Nephron (organoid): Measurements from ENCODE around the gene DIP2C.

Source experiments
- H3K27ac Mint-ChIP-seq, 3 experiments: 2 replicates each; pipeline ENCODE4 v1.8.0; 2020; ENCODE audit warnings: mixed read lengths in 3 of 3, mild to moderate bottlenecking in 2 of 3, moderate library complexity in 1 of 3
- H3K27me3 Mint-ChIP-seq: 2 replicates; pipeline ENCODE4 v1.8.0; 2021; ENCODE audit warnings: low read depth, mild to moderate bottlenecking, moderate library complexity, mixed read lengths
- H3K36me3 Mint-ChIP-seq: 2 replicates; pipeline ENCODE4 v1.8.0; 2020; ENCODE audit warnings: low read depth, mixed read lengths
- H3K4me1 Mint-ChIP-seq: 2 replicates; pipeline ENCODE4 v1.8.0; 2020; ENCODE audit warnings: mixed read lengths
- H3K4me3 Mint-ChIP-seq, 3 experiments: 2 replicates each; pipeline ENCODE4 v1.8.0; 2020; ENCODE audit warnings: mild to moderate bottlenecking in 3 of 3, mixed read lengths in 3 of 3, moderate library complexity in 2 of 3
- H3K9me3 Mint-ChIP-seq: 2 replicates; pipeline ENCODE4 v1.8.0; 2020; ENCODE audit warnings: mixed read lengths
- CTCF ChIP-seq, 3 experiments: fragments of 200-600 bp; sonication (generic); IDR thresholded peaks; one replicate each; pipeline ENCODE4 v1.5.0; 2021; ENCODE audit warnings: antibody characterized with exemption in 3 of 3; ENCODE audit not compliant: unreplicated experiment in 3 of 3

Gene DIP2C

GRCh38 chr10:628386-629045 lies 61.0 kb downstream of the DIP2C start:
- no peak overlapping the region for H3K4me3 Mint-ChIP-seq
- H3K36me3 Mint-ChIP-seq: peaks cover 20% of the 10 kb centered on the region
- H3K27me3 Mint-ChIP-seq: no peaks in the 10 kb centered on the region
- H3K9me3 Mint-ChIP-seq: no peaks in the 10 kb centered on the region
- TF ChIP-seq CTCF (IDR thresholded peaks at IDR 0.05; ENCODE audit: unreplicated experiment in 3 of 3): no peak
- peak overlapping the region in 1 of 3 experiments; percentile 21 for H3K27ac Mint-ChIP-seq
- H3K4me1 Mint-ChIP-seq: peaks cover 54% of the 10 kb centered on the region

- H3K27me3 Mint-ChIP-seq: no peaks in the 10 kb centered on the region
- peaks cover 18% of the 10 kb centered on the region for H3K36me3 Mint-ChIP-seq
- no peak overlapping the region for H3K4me3 Mint-ChIP-seq
- no peak for TF ChIP-seq CTCF (IDR thresholded peaks at IDR 0.05; ENCODE audit: unreplicated experiment in 3 of 3)
- no peaks in the 10 kb centered on the region for H3K9me3 Mint-ChIP-seq
- peaks cover 57% of the 10 kb centered on the region for H3K4me1 Mint-ChIP-seq
- H3K27ac Mint-ChIP-seq: no peak overlapping the region
Measured at GRCh38 chr10:627032-627992, 62.2 kb downstream of the DIP2C start.

- no peak for TF ChIP-seq CTCF (IDR thresholded peaks at IDR 0.05; ENCODE audit: unreplicated experiment in 3 of 3)
- Mint-ChIP-seq H3K4me1 (peaks cover 59% of the 10 kb centered on the region), H3K9me3 (no peaks in the 10 kb centered on the region)
Measured at GRCh38 chr10:625751-626711, 63.4 kb downstream of the DIP2C start.

GRCh38 chr10:625333-625696 lies 64.2 kb downstream of the DIP2C start:
- Mint-ChIP-seq H3K27me3 (no peaks in the 10 kb centered on the region), H3K36me3 (peaks cover 11% of the 10 kb centered on the region)

More at GRCh38 chr10:625751-626711, 63.4 kb downstream of the DIP2C start:
- Mint-ChIP-seq H3K4me3 (no peak overlapping the region), H3K27ac (no peak overlapping the region), H3K27me3 (no peaks in the 10 kb centered on the region), H3K36me3 (peaks cover 11% of the 10 kb centered on the region)

More at GRCh38 chr10:625333-625696, 64.2 kb downstream of the DIP2C start:
- TF ChIP-seq CTCF (IDR thresholded peaks at IDR 0.05; ENCODE audit: unreplicated experiment in 3 of 3): no peak
- H3K9me3 Mint-ChIP-seq: no peaks in the 10 kb centered on the region
- H3K4me1 Mint-ChIP-seq: peaks cover 62% of the 10 kb centered on the region
- peak overlapping the region; percentile 31 to 83 (median 36) for H3K27ac Mint-ChIP-seq
- peak overlapping the region; percentile 6 to 29 (median 18) for H3K4me3 Mint-ChIP-seq
